ENCODE data around the gene NOL7. TPM values are rescaled to one million over a fixed set of nuclear protein-coding genes. Genes with fewer than 3 reads are reported as not detected.
A peak's percentile ranks its signal among the peaks of the same experiment; 100 is the strongest.

The NOL7 gene
- total RNA-seq, 1 experiment from 2014 or later, result 44.5 TPM

DNA sequence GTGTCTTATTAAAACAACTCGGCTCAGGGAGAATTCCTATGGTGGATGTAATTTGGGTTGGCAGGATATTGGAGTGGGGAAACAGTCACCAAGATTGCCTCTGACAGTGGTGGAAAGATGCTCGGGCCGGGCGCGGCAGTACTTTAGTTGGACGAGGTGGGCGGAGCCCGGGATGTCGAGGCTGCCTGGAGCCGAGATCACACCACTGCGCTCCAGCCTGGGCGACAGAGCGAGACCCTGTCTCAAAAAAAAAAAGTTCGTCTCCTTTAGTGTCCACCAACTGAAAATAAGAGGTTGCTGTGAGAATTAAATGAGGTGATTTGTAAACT is 621 bp downstream of the NOL7 start:
- CTCF ChIA-PET, result interaction anchor here (0.9 kb wide), 1 partner anchor 41 kb away, joined by 3 read pairs; the partner anchor contains the start of gene SIRT5
- no peaks in the 10 kb centered on the region for H3K9me3 Mint-ChIP-seq (ENCODE audit: low read depth, unreplicated experiment)
- BruUV-seq (replicated peaks), result no TSS peak
- peak overlapping the region; percentile 96 for H3K4me3 Mint-ChIP-seq (ENCODE audit: low read depth, unreplicated experiment)
- no peaks in the 10 kb centered on the region for H3K27me3 Mint-ChIP-seq (ENCODE audit: unreplicated experiment)
- TF ChIP-seq, protein P1, sequence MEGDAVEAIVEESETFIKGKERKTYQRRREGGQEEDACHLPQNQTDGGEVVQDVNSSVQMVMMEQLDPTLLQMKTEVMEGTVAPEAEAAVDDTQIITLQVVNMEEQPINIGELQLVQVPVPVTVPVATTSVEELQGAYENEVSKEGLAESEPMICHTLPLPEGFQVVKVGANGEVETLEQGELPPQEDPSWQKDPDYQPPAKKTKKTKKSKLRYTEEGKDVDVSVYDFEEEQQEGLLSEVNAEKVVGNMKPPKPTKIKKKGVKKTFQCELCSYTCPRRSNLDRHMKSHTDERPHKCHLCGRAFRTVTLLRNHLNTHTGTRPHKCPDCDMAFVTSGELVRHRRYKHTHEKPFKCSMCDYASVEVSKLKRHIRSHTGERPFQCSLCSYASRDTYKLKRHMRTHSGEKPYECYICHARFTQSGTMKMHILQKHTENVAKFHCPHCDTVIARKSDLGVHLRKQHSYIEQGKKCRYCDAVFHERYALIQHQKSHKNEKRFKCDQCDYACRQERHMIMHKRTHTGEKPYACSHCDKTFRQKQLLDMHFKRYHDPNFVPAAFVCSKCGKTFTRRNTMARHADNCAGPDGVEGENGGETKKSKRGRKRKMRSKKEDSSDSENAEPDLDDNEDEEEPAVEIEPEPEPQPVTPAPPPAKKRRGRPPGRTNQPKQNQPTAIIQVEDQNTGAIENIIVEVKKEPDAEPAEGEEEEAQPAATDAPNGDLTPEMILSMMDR (IDR thresholded peaks at IDR 0.05; ENCODE audit: unreplicated experiment), result no peak
- H3K27ac Mint-ChIP-seq (ENCODE audit: unreplicated experiment), result peak overlapping the region; percentile 84
- H3K4me1 Mint-ChIP-seq (ENCODE audit: low read depth, unreplicated experiment), result peaks cover 12% of the 10 kb centered on the region
- DNase-seq, result peak; percentile 41
- peaks cover 40% of the 10 kb centered on the region for H3K36me3 Mint-ChIP-seq (ENCODE audit: insufficient read depth, unreplicated experiment)
- intact Hi-C loops (cut with micrococcal nuclease; ENCODE audit: unreplicated experiment), result no loop called here

GRCh38 chr6:13617066-13617465 is 1.9 kb downstream of the NOL7 start:
- H3K4me3 Mint-ChIP-seq (ENCODE audit: low read depth, unreplicated experiment), result peak overlapping the region; percentile 96
- intact Hi-C loops (cut with micrococcal nuclease; ENCODE audit: unreplicated experiment), result no loop called here
- no peaks in the 10 kb centered on the region for H3K27me3 Mint-ChIP-seq (ENCODE audit: unreplicated experiment)
- no peak overlapping the region for H3K27ac Mint-ChIP-seq (ENCODE audit: unreplicated experiment)
- peaks cover 12% of the 10 kb centered on the region for H3K4me1 Mint-ChIP-seq (ENCODE audit: low read depth, unreplicated experiment)
- CTCF ChIA-PET, result no interaction called here
- no peaks in the 10 kb centered on the region for H3K9me3 Mint-ChIP-seq (ENCODE audit: low read depth, unreplicated experiment)
- H3K36me3 Mint-ChIP-seq (ENCODE audit: insufficient read depth, unreplicated experiment), result peaks cover 43% of the 10 kb centered on the region
- TF ChIP-seq, protein P1 (IDR thresholded peaks at IDR 0.05; ENCODE audit: unreplicated experiment), result no peak
- no peak for DNase-seq
- no TSS peak for BruUV-seq (replicated peaks)

DNA sequence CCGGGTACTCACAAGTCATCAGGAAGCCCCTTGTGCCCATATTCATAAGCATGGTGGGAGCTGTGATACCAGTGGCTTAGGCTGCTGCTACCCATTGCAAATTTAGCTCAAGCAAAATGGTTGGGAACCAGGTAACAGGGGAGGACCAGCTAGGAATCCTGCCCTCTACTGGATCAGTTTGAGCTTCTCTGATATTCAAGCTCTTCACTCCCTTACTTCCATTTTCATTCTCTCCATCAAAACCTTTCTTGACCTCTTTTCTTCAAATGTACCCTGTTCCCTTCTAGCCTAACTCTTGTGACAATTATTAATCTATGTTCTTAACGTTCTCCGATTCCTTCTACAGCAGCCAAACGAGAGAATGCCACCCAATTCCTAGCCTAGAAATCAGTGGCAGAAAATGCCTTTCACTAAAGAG is 9.7 kb downstream of the NOL7 start:
- H3K4me1 Mint-ChIP-seq (ENCODE audit: low read depth, unreplicated experiment), result no peaks in the 10 kb centered on the region
- H3K27ac Mint-ChIP-seq (ENCODE audit: unreplicated experiment), result no peak overlapping the region
- DNase-seq, result peak; percentile 12
- H3K27me3 Mint-ChIP-seq (ENCODE audit: unreplicated experiment), result no peaks in the 10 kb centered on the region
- H3K4me3 Mint-ChIP-seq (ENCODE audit: low read depth, unreplicated experiment), result no peak overlapping the region
- TF ChIP-seq, protein P1 (IDR thresholded peaks at IDR 0.05; ENCODE audit: unreplicated experiment), result no peak
- no peaks in the 10 kb centered on the region for H3K9me3 Mint-ChIP-seq (ENCODE audit: low read depth, unreplicated experiment)
- CTCF ChIA-PET, result interaction anchor here (0.6 to 1.1 kb wide), 3 partner anchors 10 to 252 kb away, joined by 3 to 5 read pairs (median 3); partner anchors contain the start of gene NOL7
- H3K36me3 Mint-ChIP-seq (ENCODE audit: insufficient read depth, unreplicated experiment), result peaks cover 14% of the 10 kb centered on the region
- intact Hi-C loops (cut with micrococcal nuclease; ENCODE audit: unreplicated experiment), result no loop called here
- BruUV-seq (replicated peaks), result no TSS peak

GRCh38 chr6:13629459-13630116 is 14.5 kb downstream of the NOL7 start:
- H3K4me1 Mint-ChIP-seq (ENCODE audit: low read depth, unreplicated experiment), result no peaks in the 10 kb centered on the region
- CTCF ChIA-PET, result no interaction called here
- H3K9me3 Mint-ChIP-seq (ENCODE audit: low read depth, unreplicated experiment), result no peaks in the 10 kb centered on the region
- DNase-seq, result no peak
- TF ChIP-seq, protein P1 (IDR thresholded peaks at IDR 0.05; ENCODE audit: unreplicated experiment), result no peak
- no TSS peak for BruUV-seq (replicated peaks)
- peaks cover 9% of the 10 kb centered on the region for H3K36me3 Mint-ChIP-seq (ENCODE audit: insufficient read depth, unreplicated experiment)
- H3K4me3 Mint-ChIP-seq (ENCODE audit: low read depth, unreplicated experiment), result no peak overlapping the region
- H3K27me3 Mint-ChIP-seq (ENCODE audit: unreplicated experiment), result no peaks in the 10 kb centered on the region
- H3K27ac Mint-ChIP-seq (ENCODE audit: unreplicated experiment), result no peak overlapping the region
- intact Hi-C loops (cut with micrococcal nuclease; ENCODE audit: unreplicated experiment), result no loop called here
